Chondrocyte (in vitro differentiated cells): ENCODE measurements around the gene GTF2H4. TPM values are rescaled to one million over a fixed set of nuclear protein-coding genes. Genes with fewer than 3 reads are reported as not detected.

Source experiments
- DNase-seq: peaks from one replicate; pipeline ENCODE4 v3.0.0; 2021; ENCODE audit warnings: mixed read lengths, low spot score
- H3K27ac Mint-ChIP-seq: one replicate; pipeline ENCODE4 v1.8.0; 2021; ENCODE audit warnings: mild to moderate bottlenecking, moderate library complexity, mixed read lengths; ENCODE audit not compliant: unreplicated experiment
- H3K27me3 Mint-ChIP-seq: 2 replicates; pipeline ENCODE4 v1.8.0; 2021; ENCODE audit warnings: low read depth, mixed read lengths
- H3K36me3 Mint-ChIP-seq: 2 replicates; pipeline ENCODE4 v1.8.0; 2021; ENCODE audit warnings: low read depth, mixed read lengths
- H3K4me1 Mint-ChIP-seq: 2 replicates; pipeline ENCODE4 v1.8.0; 2021; ENCODE audit warnings: low read depth, mild to moderate bottlenecking, mixed read lengths
- H3K4me3 Mint-ChIP-seq: one replicate; pipeline ENCODE4 v1.8.0; 2021; ENCODE audit warnings: mild to moderate bottlenecking, moderate library complexity, mixed read lengths; ENCODE audit not compliant: unreplicated experiment
- H3K9me3 Mint-ChIP-seq: 2 replicates; pipeline ENCODE4 v1.8.0; 2021; ENCODE audit warnings: low read depth, mixed read lengths
- CTCF ChIP-seq: fragments of 200-600 bp; sonication (generic); IDR thresholded peaks from 2 replicates; pipeline ENCODE4 v1.5.0; 2021; ENCODE audit warnings: antibody characterized with exemption, mild to moderate bottlenecking, moderate library complexity
- total RNA-seq: library from RNA; stranded (reverse); gene quantifications from 3 replicates; pipeline ENCODE4 v1.2.1, GENCODE V29; 2021

GTF2H4 gene
- total RNA-seq, 1 donor from 2014 or later, result 39.5 TPM

DNA sequence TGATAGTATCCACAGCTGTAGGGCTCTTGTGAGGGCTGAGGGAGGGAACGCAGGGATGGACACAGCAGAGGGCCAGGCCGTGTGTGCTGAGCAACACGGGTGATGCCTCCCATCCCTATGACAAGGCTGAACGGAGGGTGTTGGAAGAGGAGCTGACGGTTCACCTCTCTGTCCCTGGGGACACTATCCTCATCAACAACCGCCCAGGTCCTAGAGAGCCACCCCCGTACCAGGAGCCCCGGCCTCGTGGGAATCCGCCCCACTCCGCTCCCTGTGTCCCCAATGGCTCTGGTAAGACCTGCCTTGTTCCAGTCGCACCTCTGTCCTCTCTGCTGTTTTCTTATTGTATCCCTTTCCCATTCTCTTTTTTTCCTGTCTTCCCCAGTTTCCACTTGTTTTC, 13.6 kb upstream of the GTF2H4 start:
- Mint-ChIP-seq H3K4me3 (no peak overlapping the region), H3K9me3 (no peaks in the 10 kb centered on the region), H3K27me3 (no peaks in the 10 kb centered on the region), H3K27ac (no peak overlapping the region), H3K4me1 (peaks cover 12% of the 10 kb centered on the region), H3K36me3 (peaks cover 53% of the 10 kb centered on the region)
- TF ChIP-seq CTCF, result no peak
- no peak for DNase-seq

GRCh38 chr6:30894935-30895334, 13.1 kb upstream of the GTF2H4 start:
- peaks cover 7% of the 10 kb centered on the region for H3K4me1 Mint-ChIP-seq
- DNase-seq, result no peak
- no peak overlapping the region for H3K27ac Mint-ChIP-seq
- H3K9me3 Mint-ChIP-seq, result no peaks in the 10 kb centered on the region
- TF ChIP-seq CTCF, result no peak
- H3K36me3 Mint-ChIP-seq, result peaks cover 52% of the 10 kb centered on the region
- H3K27me3 Mint-ChIP-seq, result no peaks in the 10 kb centered on the region
- H3K4me3 Mint-ChIP-seq, result no peak overlapping the region

DNA sequence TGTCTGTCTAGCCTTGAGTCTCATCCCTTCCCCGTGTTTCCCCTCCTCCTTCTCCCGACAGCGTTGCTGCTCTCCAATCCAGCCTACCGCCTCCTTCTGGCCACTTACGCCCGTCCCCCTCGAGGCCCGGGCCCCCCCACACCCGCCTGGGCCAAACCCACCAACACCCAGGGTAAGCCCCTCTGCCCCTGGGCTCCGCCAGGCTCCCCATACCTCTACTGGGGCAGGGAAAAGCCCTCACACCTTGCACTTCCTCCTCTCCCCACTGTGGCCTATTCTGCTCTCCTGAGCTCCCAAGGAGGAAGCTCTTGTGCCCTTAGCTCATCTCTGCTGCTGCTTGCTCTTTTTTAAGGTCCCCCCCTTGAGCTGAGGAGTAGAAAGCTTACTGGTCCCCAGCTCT, 12.7 kb upstream of the GTF2H4 start:
- DNase-seq, result no peak
- peaks cover 52% of the 10 kb centered on the region for H3K36me3 Mint-ChIP-seq
- H3K4me1 Mint-ChIP-seq, result peaks cover 3% of the 10 kb centered on the region
- no peaks in the 10 kb centered on the region for H3K27me3 Mint-ChIP-seq
- H3K9me3 Mint-ChIP-seq, result no peaks in the 10 kb centered on the region
- TF ChIP-seq CTCF, result no peak
- H3K4me3 Mint-ChIP-seq, result no peak overlapping the region
- peak overlapping the region; percentile 69 for H3K27ac Mint-ChIP-seq

DNA sequence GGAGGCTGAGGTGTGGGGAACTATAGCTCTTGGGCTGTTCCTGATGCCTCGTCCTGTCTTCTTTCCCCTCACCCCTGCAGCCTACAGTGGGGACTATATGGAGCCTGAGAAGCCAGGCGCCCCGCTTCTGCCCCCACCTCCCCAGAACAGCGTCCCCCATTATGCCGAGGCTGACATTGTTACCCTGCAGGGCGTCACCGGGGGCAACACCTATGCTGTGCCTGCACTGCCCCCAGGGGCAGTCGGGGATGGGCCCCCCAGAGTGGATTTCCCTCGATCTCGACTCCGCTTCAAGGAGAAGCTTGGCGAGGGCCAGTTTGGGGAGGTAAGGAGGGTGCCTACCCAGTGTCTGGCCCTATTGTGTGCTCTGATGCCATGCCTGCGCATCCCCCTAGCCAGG, 11.5 kb upstream of the GTF2H4 start:
- no peak overlapping the region for H3K4me3 Mint-ChIP-seq
- DNase-seq, result no peak
- no peak overlapping the region for H3K27ac Mint-ChIP-seq
- H3K36me3 Mint-ChIP-seq, result peaks cover 48% of the 10 kb centered on the region
- H3K27me3 Mint-ChIP-seq, result no peaks in the 10 kb centered on the region
- H3K4me1 Mint-ChIP-seq, result no peaks in the 10 kb centered on the region
- no peak for TF ChIP-seq CTCF
- no peaks in the 10 kb centered on the region for H3K9me3 Mint-ChIP-seq

- DNase-seq, result no peak
- H3K4me3 Mint-ChIP-seq, result no peak overlapping the region
- no peaks in the 10 kb centered on the region for H3K9me3 Mint-ChIP-seq
- H3K27me3 Mint-ChIP-seq, result no peaks in the 10 kb centered on the region
- no peaks in the 10 kb centered on the region for H3K4me1 Mint-ChIP-seq
- H3K36me3 Mint-ChIP-seq, result peaks cover 41% of the 10 kb centered on the region
- no peak overlapping the region for H3K27ac Mint-ChIP-seq
- no peak for TF ChIP-seq CTCF
Measured at GRCh38 chr6:30897882-30898281, 10.1 kb upstream of the GTF2H4 start.
